Measurements from ENCODE around the gene BCAP31. TPM values are rescaled to one million over a fixed set of nuclear protein-coding genes. Genes with fewer than 3 reads are reported as not detected.

The BCAP31 gene
- total RNA-seq, 1 experiment from 2014 or later = 138 TPM

DNA sequence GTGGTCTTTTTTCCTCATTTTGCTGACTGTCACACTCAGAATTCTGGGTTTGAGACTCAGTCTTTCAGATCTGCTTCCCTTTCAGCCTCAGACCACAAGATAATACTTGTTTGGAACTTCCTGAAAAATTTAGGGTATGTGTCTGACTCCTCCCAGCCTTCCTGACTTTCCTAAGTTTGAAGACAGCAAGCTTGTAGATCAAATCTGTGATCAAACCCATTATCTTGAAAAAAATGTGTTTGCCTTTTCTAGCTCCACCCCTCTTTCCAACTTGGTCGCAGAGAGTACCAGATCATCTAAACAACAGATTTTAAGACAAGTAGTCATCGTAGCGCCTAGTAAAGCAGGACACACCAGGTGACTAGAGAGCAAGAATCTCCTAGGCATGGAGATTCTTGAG lies 9.9 kb downstream of the BCAP31 start:
- Histone ChIP-seq H4K8ac (replicated peaks; ENCODE audit: insufficient read length, low read depth, low read length) (no peak overlapping the region), H3K9ac (ENCODE audit: extremely low read depth, insufficient read length, low read length) (no peak overlapping the region), H2AFZ (ENCODE audit: low read length) (no peak overlapping the region), H2BK5ac (ENCODE audit: insufficient read length, low read length) (no peak overlapping the region), H2BK15ac (ENCODE audit: low read depth, low read length) (no peak overlapping the region), H3K23ac (ENCODE audit: insufficient read length, low read depth, low read length) (no peak overlapping the region), H3K4me1 (ENCODE audit: insufficient read depth, low read length) (no peaks in the 10 kb centered on the region), H3K9me3 (ENCODE audit: control insufficient read depth, low read depth, low read length) (peaks cover 33% of the 10 kb centered on the region), H3K79me2 (ENCODE audit: insufficient read depth, low read length) (no peaks in the 10 kb centered on the region), H3K79me1 (ENCODE audit: insufficient read depth, low read depth, low read length, poor library complexity, severe bottlenecking) (no peaks in the 10 kb centered on the region), H3K56ac (ENCODE audit: insufficient read length, low read depth, low read length) (no peak overlapping the region), H4K5ac (ENCODE audit: insufficient read length, low read depth, low read length) (no peak overlapping the region), H3K18ac (ENCODE audit: insufficient read length, low read depth, low read length) (no peak overlapping the region), H2BK12ac (ENCODE audit: insufficient read length, low read depth, low read length) (no peak overlapping the region), H4K20me1 (ENCODE audit: control insufficient read depth, insufficient read depth, insufficient read length) (no peaks in the 10 kb centered on the region), H3K27me3 (ENCODE audit: insufficient read depth, low read length) (no peaks in the 10 kb centered on the region), H2BK120ac (ENCODE audit: low read depth, low read length, poor library complexity, severe bottlenecking) (no peak overlapping the region), H3K4ac (ENCODE audit: low read depth, low read length) (no peak overlapping the region), H3K23me2 (ENCODE audit: insufficient read length, low read depth, low read length, poor library complexity, severe bottlenecking) (no peaks in the 10 kb centered on the region), H2BK20ac (ENCODE audit: low read depth, low read length, poor library complexity, severe bottlenecking) (no peak overlapping the region), H3T11ph (ENCODE audit: low read length) (no peak overlapping the region), H3K27ac (ENCODE audit: insufficient read length, low read depth, low read length) (no peak overlapping the region), H2AK5ac (ENCODE audit: insufficient read length, low read length) (no peak overlapping the region), H3K4me2 (ENCODE audit: insufficient read depth, insufficient read length, low read length) (no peak overlapping the region), H3K14ac (ENCODE audit: insufficient read depth, low read length) (no peak overlapping the region), H4K91ac (ENCODE audit: insufficient read length, low read depth, low read length) (no peak overlapping the region)
- no peak for DNase-seq
- Mint-ChIP-seq H3K27ac (no peak overlapping the region), H3K9me3 (peaks cover 67 to 70% of the 10 kb centered on the region in 2 experiments), H3K4me3 (no peak overlapping the region), H3K4me1 (no peaks in the 10 kb centered on the region), H3K27me3 (ENCODE audit: low read depth) (no peaks in the 10 kb centered on the region), H3K36me3 (ENCODE audit: insufficient read depth in 1 of 3, low read depth in 3 of 3) (peaks cover 49 to 82% (median 67%) of the 10 kb centered on the region in 3 experiments)
- no CpG with 5 or more reads among the region's 3 CpGs for WGBS (ENCODE audit: extremely low coverage, insufficient read length, low lambda C conversion rate)
- TF ChIP-seq, protein P1, sequence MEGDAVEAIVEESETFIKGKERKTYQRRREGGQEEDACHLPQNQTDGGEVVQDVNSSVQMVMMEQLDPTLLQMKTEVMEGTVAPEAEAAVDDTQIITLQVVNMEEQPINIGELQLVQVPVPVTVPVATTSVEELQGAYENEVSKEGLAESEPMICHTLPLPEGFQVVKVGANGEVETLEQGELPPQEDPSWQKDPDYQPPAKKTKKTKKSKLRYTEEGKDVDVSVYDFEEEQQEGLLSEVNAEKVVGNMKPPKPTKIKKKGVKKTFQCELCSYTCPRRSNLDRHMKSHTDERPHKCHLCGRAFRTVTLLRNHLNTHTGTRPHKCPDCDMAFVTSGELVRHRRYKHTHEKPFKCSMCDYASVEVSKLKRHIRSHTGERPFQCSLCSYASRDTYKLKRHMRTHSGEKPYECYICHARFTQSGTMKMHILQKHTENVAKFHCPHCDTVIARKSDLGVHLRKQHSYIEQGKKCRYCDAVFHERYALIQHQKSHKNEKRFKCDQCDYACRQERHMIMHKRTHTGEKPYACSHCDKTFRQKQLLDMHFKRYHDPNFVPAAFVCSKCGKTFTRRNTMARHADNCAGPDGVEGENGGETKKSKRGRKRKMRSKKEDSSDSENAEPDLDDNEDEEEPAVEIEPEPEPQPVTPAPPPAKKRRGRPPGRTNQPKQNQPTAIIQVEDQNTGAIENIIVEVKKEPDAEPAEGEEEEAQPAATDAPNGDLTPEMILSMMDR (conservative IDR thresholded peaks at IDR 0.05) = no peak
